ENCODE results near the gene DIP2C.

DNA sequence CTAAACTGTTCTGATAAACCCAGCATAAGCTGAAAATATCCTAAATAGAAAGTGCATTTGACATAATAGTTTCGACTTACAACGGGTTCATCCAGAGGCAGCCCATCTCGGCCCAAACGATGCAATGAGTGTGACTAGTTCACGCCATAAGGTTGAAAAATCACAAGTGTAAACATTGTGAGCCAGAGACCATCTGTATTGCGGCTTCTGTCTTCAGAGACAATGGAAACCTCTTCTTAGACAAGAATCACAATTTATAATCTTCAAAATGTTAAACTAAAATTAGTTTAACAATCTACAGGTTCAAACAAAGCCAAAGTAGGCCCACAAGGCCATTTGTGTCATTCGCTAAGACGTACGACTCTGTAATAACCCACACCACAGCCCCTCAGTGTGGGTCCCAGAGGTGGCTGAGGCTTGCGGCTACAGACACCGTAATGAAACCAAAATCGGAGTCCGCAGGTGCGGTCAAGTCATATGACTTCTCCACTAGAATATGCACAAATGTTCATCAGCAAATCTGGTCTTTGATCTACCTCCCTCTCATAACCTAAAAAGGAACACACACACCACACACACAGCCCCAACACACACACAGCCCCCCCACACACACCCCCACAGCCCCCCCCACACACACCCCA, 81.8 kb downstream of the DIP2C start:
- TF ChIP-seq, protein P1, sequence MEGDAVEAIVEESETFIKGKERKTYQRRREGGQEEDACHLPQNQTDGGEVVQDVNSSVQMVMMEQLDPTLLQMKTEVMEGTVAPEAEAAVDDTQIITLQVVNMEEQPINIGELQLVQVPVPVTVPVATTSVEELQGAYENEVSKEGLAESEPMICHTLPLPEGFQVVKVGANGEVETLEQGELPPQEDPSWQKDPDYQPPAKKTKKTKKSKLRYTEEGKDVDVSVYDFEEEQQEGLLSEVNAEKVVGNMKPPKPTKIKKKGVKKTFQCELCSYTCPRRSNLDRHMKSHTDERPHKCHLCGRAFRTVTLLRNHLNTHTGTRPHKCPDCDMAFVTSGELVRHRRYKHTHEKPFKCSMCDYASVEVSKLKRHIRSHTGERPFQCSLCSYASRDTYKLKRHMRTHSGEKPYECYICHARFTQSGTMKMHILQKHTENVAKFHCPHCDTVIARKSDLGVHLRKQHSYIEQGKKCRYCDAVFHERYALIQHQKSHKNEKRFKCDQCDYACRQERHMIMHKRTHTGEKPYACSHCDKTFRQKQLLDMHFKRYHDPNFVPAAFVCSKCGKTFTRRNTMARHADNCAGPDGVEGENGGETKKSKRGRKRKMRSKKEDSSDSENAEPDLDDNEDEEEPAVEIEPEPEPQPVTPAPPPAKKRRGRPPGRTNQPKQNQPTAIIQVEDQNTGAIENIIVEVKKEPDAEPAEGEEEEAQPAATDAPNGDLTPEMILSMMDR (conservative IDR thresholded peaks at IDR 0.05; ENCODE audit: low read length): no peak
- no peak for TF ChIP-seq EZH2phosphoT487 (IDR thresholded peaks at IDR 0.05; ENCODE audit: borderline replicate concordance)

Measured in Loucy (cell line).